Body of pancreas (tissue), 4 donors: ENCODE results near the gene SSR1. TPM values are rescaled to one million over a fixed set of nuclear protein-coding genes. Genes with fewer than 3 reads are reported as not detected.
"Not testable (repeated sequence)": the region's sequence is repeated elsewhere in the genome, so short reads cannot be mapped to it uniquely, and the experiment has no call there.

ENCODE experiments used
- ATAC-seq: fragments of 150-250 bp; one replicate; pipeline ENCODE4 v1.9.1; 2016
- DNase-seq, 4 donors: peaks; one replicate each; pipeline ENCODE4 v3.0.0-alpha.2; 2019
- H3K27ac ChIP-seq, 4 donors: fragments of 200-600 bp; sonication (generic); 1 replicate in 3 of 4; 2 replicates in 1 of 4; pipeline versions ENCODE4 v1.5.1 to v1.6.1; 2016 to 2019; ENCODE audit warnings: mild to moderate bottlenecking in 1 of 4, mixed read lengths in 1 of 4, moderate library complexity in 1 of 4
- H3K27me3 ChIP-seq, 2 donors: fragments of 200-600 bp; sonication (generic); one replicate each; pipeline ENCODE4 v1.6.0; 2016; ENCODE audit warnings: mild to moderate bottlenecking in 1 of 2
- H3K36me3 ChIP-seq, 2 donors: fragments of 200-600 bp; sonication (generic); replicated peaks in 1 of 2; 2 replicates each; pipeline ENCODE4 v1.5.1; 2016; ENCODE audit warnings: low read depth in 2 of 2; ENCODE audit not compliant: insufficient read depth in 1 of 2
- H3K4me1 ChIP-seq: fragments of 200-600 bp; sonication (generic); one replicate; pipeline ENCODE4 v1.6.0; 2016
- H3K4me3 ChIP-seq, 2 donors: fragments of 200-600 bp; sonication (generic); 1 replicate in 1 of 2; 2 replicates in 1 of 2; pipeline ENCODE4 v1.5.1; 2016 to 2019
- H3K9me3 ChIP-seq, 3 donors: fragments of 200-600 bp; sonication (generic); 1 replicate in 2 of 3; 2 replicates in 1 of 3; pipeline ENCODE4 v1.5.1; 2016
- POLR2A ChIP-seq, 3 donors: fragments of 450-650 bp; IDR thresholded peaks; one replicate each; pipeline ENCODE4 v1.6.1; 2016; ENCODE audit warnings: antibody characterized with exemption in 3 of 3, mild to moderate bottlenecking in 2 of 3
- WGBS, 2 donors: methylation state at CpG; one replicate each; pipeline ENCODE4 v1.1.5; 2017; 5-methylcytosine and 5-hydroxymethylcytosine counted together
- intact Hi-C: fragments of 100-400 bp; cut with DNase I; formaldehyde crosslinking; loops from one replicate; pipeline ENCODE4 v1.15.1; 2023
- total RNA-seq, 2 donors: library from RNA; depleted of rRNA; stranded (reverse); fragments of >200 nt; gene quantifications; one replicate each; pipeline ENCODE4 v1.1.0, GENCODE V29; 2016
- TF ChIP-seq, protein P1 (sequence below), 7 experiments: fragments of 450-650 bp in 4 of 7; fragments of 200-600 bp in 3 of 7; sonication (generic) in 3 of 7; IDR thresholded peaks; one replicate each; pipeline ENCODE4 v1.5.1; 2016 to 2019; ENCODE audit warnings: antibody characterized with exemption in 7 of 7

The SSR1 gene
- total RNA-seq, 2 donors from 2014 or later, result 50.1 TPM

DNA sequence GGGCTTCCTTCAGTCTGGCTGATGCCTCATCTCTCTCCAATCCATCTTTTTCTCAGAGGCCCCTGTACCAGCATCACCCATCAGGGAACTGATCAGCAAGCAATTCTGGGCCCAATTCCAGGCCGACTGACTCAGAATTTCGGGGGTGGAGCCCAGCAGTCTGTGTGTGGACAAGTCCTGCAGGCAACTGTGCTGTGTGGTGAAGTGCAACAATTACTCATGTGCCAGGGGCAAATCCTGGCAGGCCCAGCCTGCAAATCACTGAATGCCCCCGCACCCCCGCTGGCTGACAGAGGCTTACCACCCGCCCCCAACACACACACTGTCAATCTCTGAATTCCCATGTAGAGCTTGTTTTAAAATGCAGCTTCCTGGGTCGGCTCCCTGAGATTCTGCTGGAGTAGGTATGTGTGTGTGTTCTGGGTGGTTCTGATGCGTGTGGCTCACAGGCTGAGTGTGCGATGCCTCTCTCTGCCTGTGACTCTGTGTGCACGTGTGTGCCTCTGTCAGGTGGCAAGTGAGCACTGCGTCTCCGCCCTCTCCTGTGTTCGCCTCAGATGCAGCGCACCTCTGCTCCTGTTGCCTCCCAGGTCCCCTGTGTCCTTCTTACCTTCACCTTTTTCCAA is 45.4 kb downstream of the SSR1 start:
- WGBS, 2 donors, result 37 to 43% methylated on average over 11 to 13 of the region's 13 CpGs

DNA sequence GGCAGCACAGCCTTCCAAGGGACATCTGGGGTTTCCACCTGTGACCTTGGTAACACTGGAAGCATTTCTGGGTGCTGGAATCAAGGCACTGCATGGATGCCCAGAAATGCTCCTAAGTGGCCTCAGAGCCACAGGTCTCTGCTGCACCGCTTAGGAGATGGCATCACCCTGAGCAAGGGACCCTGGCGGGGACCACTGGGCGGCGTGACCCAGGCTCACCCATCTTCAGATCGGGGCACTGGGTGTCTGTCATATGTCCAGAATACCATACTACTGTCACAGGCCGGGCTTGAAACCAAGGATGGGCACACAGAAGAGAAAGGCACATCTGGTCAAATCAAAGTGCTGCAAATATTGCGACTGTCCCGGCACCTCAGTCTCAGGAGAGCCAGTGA is 45.9 kb downstream of the SSR1 start:
- peak overlapping the region in 3 of 4 donors; percentile 49 to 73 (median 49) for H3K27ac ChIP-seq
- no peaks in the 10 kb centered on the region for H3K36me3 ChIP-seq
- H3K9me3 ChIP-seq, result no peaks in the 10 kb centered on the region
- intact Hi-C loops, result no loop called here
- H3K4me1 ChIP-seq, result peaks cover 33% of the 10 kb centered on the region
- 93 to 94% methylated on average over 6 to 8 of the region's 8 CpGs for WGBS, 2 donors
- ATAC-seq, result no peak
- TF ChIP-seq POLR2A (IDR thresholded peaks at IDR 0.05), result no peak
- TF ChIP-seq, protein P1, sequence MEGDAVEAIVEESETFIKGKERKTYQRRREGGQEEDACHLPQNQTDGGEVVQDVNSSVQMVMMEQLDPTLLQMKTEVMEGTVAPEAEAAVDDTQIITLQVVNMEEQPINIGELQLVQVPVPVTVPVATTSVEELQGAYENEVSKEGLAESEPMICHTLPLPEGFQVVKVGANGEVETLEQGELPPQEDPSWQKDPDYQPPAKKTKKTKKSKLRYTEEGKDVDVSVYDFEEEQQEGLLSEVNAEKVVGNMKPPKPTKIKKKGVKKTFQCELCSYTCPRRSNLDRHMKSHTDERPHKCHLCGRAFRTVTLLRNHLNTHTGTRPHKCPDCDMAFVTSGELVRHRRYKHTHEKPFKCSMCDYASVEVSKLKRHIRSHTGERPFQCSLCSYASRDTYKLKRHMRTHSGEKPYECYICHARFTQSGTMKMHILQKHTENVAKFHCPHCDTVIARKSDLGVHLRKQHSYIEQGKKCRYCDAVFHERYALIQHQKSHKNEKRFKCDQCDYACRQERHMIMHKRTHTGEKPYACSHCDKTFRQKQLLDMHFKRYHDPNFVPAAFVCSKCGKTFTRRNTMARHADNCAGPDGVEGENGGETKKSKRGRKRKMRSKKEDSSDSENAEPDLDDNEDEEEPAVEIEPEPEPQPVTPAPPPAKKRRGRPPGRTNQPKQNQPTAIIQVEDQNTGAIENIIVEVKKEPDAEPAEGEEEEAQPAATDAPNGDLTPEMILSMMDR (IDR thresholded peaks at IDR 0.05), result no peak
- no peak for DNase-seq
- no peaks in the 10 kb centered on the region for H3K27me3 ChIP-seq
- H3K4me3 ChIP-seq, result no peak overlapping the region

More for the DNA sequence above, 45.4 kb downstream of the SSR1 start:
- Histone ChIP-seq H3K27me3 (no peaks in the 10 kb centered on the region), H3K4me3 (no peak overlapping the region), H3K9me3 (no peaks in the 10 kb centered on the region), H3K36me3 (no peaks in the 10 kb centered on the region), H3K4me1 (peaks cover 31% of the 10 kb centered on the region), H3K27ac (peak overlapping the region; percentile 49 to 73 (median 60))
- TF ChIP-seq, protein P1 (IDR thresholded peaks at IDR 0.05), result no peak
- no peak for TF ChIP-seq POLR2A (IDR thresholded peaks at IDR 0.05)
- DNase-seq, result peak; percentile 89 to 96 (median 92)
- ATAC-seq, result peak; percentile 69
- intact Hi-C loops, result no loop called here

DNA sequence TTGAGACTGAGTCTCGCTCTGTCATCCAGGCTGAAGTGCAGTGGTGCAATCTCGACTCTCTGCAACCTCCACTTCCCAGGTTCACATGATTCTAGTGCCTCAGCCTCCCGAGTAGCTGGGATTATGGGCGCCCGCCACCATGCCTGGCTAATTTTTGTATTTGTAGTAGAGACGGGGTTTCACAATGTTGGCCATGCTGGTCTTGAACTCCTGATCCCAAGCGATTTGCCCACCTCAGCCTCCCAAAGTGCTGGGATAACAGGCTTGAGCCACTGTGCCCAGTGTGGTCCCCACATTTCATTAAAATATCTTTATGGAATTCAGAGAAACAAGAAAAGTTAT is 47.6 kb downstream of the SSR1 start:
- DNase-seq, intact Hi-C loops, ATAC-seq, H3K4me3 ChIP-seq, H3K27me3 ChIP-seq, H3K36me3 ChIP-seq, H3K9me3 ChIP-seq, H3K27ac ChIP-seq: not testable (repeated sequence)
- peaks cover 34% of the 10 kb centered on the region for H3K4me1 ChIP-seq
- WGBS, 2 donors, result 90 to 96% methylated on average over 7 of the region's 7 CpGs

DNA sequence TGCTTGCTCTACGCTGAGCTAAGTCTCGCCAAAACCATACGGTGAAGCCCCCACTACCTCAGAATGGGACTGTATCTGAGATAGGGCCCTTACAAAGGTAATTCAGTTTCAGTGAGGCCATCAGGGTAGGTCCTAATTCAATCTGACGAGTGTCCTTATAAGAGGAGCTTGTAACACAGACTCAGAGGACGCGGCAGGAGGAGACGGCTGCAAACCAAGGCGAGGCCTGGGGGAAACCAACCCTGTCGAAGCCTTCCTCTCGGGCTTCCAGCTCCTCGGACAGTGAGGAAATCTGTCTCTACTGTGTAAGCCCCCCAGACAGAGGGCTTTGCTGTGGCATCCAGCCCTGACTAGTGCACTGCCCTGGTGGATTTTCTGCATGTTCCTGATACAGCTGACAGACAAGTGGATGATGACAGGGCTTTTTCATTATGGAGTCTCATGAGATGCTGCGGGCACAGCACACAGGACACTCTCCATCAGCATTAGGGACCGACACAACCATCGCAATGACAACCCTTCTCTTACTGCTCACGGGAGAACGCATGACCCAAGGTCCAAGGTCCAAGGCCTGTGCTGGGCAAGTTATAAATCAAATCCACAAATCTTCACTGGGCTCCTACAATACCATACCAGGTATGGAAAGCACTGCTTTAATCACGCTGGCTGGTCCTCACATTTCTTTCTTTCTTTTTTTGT is 48.2 kb downstream of the SSR1 start:
- H3K9me3 ChIP-seq, result no peaks in the 10 kb centered on the region
- H3K27ac ChIP-seq, result no peak overlapping the region
- H3K4me3 ChIP-seq, result no peak overlapping the region
- no peak for ATAC-seq
- no peaks in the 10 kb centered on the region for H3K36me3 ChIP-seq
- peak in 1 of 4 donors; percentile 7 for DNase-seq
- WGBS, 2 donors, result 76% methylated on average over 16 to 17 of the region's 17 CpGs
- H3K4me1 ChIP-seq, result peaks cover 31% of the 10 kb centered on the region
- H3K27me3 ChIP-seq, result no peaks in the 10 kb centered on the region
- TF ChIP-seq, protein P1 (IDR thresholded peaks at IDR 0.05), result no peak
- no peak for TF ChIP-seq POLR2A (IDR thresholded peaks at IDR 0.05)
- intact Hi-C loops, result no loop called here

DNA sequence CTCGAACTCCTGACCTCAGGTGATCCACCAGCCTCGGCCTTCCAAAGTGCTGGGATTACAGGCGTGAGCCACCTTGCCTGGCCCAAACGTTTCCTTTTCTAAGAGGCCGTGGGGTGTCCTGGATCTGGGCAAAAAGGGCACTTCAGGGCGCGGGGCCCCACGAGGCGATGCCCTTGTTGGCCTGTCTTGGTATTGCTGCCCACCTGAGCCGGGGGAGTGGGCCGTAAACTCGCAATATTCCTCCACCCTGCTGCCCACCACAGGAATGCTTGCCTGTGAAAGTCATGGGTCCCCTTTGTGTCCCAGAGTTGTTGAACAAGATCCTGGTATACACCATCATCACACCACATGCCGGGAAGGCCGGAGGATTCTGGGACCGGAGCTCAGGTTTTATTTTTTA is 49.0 kb downstream of the SSR1 start:
- H3K4me1 ChIP-seq, result peaks cover 29% of the 10 kb centered on the region
- TF ChIP-seq, protein P1 (IDR thresholded peaks at IDR 0.05), result no peak
- no peak for TF ChIP-seq POLR2A (IDR thresholded peaks at IDR 0.05)
- ATAC-seq (no peak), DNase-seq (peak in 1 of 4 donors; percentile 7)
- 92 to 95% methylated on average over 10 to 14 of the region's 15 CpGs for WGBS, 2 donors
- no peak overlapping the region for H3K27ac ChIP-seq
- H3K36me3 ChIP-seq, result no peaks in the 10 kb centered on the region
- intact Hi-C loops, result no loop called here
- no peaks in the 10 kb centered on the region for H3K27me3 ChIP-seq
- H3K9me3 ChIP-seq, result no peaks in the 10 kb centered on the region
- H3K4me3 ChIP-seq, result no peak overlapping the region

DNA sequence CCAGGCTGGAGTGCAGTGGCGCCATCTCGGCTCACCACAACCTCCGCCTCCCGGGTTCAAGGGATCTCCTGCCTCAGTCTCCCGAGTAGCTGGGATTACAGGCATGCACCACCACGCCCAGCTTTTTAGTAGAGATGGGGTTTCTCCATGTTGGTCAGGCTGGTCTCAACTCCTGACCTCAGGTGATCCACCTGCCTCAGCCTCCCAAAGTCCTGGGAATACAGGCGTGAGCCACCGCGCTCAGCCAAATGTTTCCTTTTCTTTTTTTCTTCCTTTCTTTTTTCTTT is 49.5 kb downstream of the SSR1 start:
- H3K36me3 ChIP-seq, H3K9me3 ChIP-seq, H3K4me3 ChIP-seq, H3K27me3 ChIP-seq, intact Hi-C loops, DNase-seq, ATAC-seq, H3K27ac ChIP-seq: not testable (repeated sequence)
- WGBS, 2 donors, result 77 to 97% methylated on average over 9 of the region's 9 CpGs
- peaks cover 29% of the 10 kb centered on the region for H3K4me1 ChIP-seq
